Measurements from ENCODE around the gene TMA7B.
A peak's percentile ranks its signal among the peaks of the same experiment; 100 is the strongest.

- TF ChIP-seq POLR2A (IDR thresholded peaks at IDR 0.05): no peak
- TF ChIP-seq POLR2AphosphoS5 (IDR thresholded peaks at IDR 0.05; ENCODE audit: insufficient read depth in 1 of 2, low read depth in 1 of 2): no peak
- TF ChIP-seq CTCF (IDR thresholded peaks at IDR 0.05): peak in 1 of 3 experiments; percentile 18
Observed at GRCh38 chr22:39959640-39960447, at the start of gene TMA7B.
